Activated CD8-positive, alpha-beta memory T cell treated with anti-CD3 and anti-CD28 coated beads, Interleukin-2, amount 50 U/mL, for 24 hours (primary cell): ENCODE measurements around the gene MICA.
A peak's percentile ranks its signal among the peaks of the same experiment; 100 is the strongest.
"Not testable (repeated sequence)": the region's sequence is repeated elsewhere in the genome, so short reads cannot be mapped to it uniquely, and the experiment has no call there.

Experiments
- DNase-seq: peaks from one replicate; pipeline ENCODE4 v3.0.0-alpha.2; 2020; ENCODE audit errors: extremely low read depth

The MICA gene

DNA sequence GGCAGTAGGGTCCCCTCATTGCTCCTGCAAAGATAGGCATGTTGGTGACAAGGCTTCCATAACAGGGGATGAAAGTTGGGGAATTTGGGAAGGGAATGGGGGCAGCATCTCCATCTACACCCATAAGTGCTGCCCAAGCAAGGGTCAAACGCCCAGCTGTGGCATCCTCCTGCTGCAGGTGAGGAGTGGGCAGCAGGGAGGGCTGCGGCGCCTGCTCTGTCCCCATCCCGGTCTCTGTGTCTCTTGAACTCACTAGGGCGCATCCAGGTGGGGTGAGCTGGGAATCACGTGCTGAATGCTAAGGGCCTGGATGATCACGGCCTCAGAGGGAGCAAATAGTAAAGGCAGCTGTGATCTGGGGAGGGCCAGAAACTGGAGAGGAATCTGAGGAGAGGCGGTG is 9.1 kb downstream of the MICA start:
- no peak for DNase-seq

DNA sequence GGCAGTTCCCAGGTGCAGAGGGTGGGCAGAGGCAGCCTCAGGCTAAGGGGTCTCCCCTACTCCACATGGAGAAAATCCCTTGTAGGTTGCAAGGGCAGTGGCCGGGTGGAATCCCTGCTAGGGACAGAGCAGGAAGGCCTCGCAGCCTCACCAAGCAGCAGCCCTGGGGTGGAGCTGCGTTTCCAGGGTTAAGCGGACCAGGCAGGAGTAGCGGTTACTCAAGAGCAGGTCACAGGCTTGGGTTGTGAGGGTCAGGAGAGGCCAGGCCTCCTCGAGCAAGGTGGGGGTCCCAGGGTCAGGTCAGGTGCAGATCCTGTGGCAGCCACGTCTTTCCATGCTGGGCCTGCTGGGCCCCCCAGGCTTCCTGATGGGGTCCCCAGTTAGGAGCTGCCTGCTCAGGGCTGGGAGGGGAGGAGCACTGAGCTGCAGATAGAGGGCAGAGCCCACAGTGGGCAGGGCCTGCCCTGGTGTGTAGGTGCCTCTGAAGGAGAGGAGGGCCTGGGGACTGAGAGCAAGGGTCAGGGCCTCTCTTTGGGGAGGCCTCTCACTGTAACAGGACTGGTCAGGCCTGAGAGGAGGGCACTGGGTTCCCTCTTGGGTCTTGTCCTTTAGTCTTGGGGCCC is 10.9 kb downstream of the MICA start:
- not testable (repeated sequence) for DNase-seq

DNA sequence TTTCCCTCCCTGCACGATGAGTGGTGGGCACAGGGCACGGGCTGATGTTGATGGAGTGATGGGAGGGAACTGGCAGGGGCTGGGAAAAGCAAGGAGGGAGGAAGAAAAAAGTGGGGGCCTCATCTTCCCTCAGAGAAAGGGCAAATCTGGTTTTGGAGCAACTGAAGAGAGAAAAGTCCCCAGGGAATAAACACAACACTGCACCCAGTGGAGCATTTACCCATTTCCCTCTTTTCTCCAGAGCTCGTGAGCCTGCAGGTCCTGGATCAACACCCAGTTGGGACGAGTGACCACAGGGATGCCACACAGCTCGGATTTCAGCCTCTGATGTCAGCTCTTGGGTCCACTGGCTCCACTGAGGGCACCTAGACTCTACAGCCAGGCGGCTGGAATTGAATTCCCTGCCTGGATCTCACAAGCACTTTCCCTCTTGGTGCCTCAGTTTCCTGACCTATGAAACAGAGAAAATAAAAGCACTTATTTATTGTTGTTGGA is 11.4 kb downstream of the MICA start:
- no peak for DNase-seq

DNA sequence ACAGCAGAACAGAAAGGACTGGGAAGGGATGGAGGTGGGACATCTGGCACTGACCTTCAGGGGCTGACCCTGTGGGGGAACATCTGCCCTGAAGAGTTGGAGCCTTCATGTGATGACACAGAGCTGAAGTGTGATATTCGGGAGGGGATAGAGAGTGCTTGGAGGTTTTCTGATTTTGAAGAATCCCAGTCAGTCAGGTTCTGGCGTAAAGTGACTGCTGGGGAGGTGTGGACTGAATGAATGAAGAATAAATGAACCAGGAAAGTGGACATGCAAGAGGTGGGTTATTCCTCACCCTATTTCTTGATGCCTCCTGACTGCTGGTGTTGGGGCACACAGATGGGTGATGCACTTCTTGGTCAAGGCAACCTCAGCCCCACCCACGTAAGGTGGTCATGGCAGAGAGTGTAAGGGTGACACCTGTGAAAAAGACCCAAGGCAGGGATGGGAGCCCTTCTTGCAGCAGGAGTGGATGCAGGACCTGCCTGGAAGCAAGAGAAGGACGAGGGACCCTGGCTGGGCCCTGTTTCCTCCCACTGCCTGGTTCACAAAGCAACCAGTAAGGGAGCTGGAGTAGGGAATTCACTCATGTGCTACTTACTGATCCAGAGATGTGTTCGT is 13.1 kb downstream of the MICA start:
- no peak for DNase-seq

DNA sequence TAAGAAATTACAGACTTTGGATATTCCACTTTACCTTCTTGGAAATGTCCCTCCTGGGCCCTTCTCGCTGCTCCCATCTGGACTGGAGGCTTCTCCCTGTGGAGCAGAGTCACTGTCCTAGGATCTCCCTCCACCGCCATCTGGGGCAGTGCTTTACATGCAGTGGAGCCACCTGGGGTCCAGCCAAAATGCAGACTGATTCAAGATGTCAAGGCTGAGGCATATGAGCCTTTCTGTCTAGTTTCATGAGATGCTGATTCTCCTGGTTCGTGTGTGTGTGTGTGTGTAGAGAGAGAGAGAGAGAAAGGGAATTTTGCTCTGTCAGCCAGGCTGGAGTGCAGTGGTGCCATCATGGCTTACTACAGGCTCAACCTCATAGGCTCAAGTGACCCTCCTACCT is 14.9 kb downstream of the MICA start:
- DNase-seq, result no peak

DNA sequence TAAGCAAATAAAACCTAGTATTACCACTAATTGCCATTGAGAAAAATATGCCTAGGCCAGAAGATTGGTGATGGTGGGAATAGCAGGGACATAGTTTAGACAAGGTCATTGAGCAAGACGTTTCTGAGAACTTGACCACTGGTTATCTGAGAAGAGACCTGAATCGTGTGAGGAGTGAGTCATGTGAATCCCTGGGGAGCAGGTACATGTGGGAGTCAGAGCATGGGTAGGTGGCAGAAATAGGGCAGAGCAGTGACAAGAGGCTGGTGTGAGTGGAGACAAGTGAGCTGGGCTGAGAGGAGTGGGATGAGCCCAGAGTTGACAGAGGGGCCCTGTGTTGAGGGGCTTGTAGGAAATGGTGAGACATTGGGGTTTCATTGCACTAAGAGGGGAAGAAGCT is 16.4 kb downstream of the MICA start:
- DNase-seq, result no peak

DNA sequence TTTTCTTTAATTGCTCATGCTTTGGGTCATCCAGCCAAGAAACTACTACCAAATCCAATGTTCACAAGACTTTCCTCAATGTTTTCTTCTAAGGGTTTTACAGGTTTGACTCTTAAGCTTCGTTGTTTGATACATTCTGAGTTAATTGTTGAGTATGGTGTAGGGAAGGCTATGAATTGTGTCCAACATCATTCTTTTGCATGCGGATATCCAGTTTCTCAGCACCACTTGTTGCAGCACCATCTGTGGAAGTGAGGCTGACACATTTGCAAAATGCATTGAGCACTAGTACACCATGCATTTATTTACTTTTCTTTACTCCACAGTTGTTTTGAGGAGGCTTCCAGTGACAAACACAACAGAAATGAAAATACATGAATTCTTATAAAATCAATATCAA is 17.2 kb downstream of the MICA start:
- DNase-seq, result no peak

DNA sequence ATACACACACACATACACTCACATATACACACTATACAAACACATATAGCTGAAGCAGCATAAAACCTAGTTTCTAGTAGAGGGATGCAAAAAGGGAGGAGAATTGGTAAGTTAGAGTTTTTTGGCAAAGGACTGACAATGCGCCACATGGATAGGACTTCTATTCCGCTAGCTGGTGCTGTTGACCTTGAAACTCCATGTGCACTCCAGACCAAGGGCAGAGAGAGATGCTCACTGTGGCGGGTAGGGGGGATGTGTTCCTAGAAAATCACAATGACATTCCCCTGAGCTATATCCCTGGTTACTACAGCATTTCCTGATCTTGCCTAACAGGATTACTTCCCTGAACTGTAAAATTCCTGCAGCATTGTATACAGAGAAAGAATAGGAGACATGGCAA is 19.2 kb downstream of the MICA start:
- DNase-seq, result no peak

DNA sequence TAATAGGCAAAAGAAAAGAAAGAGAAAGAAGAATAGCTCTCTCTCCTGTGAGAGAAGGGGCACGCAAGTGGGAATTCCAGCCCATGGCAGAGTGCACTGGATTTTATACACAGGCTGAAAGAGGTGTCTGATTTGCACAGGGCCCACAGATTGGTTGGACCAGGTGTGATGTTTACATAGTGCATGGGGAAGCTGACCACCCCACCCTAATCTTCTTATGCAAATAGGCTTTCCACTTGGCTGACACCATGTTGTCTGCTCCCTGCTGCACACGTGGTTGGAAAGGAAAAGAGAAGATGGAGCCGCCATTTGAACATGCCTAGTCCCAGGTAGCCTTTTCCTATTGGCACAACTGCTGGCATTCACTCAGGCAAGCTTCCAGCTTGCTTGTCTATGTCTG is 20.2 kb downstream of the MICA start:
- DNase-seq, result no peak

DNA sequence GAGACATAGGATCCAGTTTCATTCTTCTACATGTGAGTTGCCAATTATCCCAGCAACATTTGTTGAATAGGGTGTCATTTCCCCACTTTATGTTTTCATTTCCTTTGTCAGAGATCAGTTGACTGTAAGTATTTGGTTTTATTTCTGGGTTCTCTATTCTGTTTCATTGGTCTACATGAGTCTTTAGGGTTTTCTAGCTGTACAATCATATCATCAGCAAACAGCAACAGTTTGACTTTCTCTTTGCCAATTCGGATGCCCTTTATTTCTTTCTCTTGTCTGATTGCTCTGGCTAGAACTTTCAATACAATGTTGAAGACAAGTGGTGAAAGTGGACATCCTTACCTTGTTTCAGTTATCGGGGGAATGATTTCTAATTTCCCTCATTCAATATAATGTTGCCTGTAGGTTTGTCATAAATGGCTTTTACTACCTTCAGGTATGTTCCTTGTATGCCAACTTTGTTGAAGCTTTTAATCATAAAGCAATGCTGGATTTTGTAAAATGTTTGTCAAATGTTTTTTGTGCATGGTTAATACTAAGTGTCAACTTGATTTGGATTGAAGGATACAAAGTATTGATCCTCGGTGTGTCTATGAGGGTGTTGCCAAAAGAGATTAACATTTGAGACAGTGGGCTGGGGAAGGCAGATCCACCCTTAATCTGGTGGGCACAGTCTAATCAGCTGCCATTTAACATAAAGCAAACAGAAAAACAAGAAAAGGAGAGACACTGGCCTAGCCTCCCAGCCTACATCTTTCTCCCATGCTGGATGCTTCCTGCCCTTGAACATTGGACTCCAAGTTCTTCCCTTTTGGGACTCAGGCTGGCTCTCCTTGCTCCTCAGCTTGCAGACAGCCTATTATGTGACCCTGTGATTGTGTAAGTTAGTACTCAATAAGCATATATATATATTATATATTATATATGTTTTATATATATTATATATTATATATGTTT is 23.3 kb downstream of the MICA start:
- no peak for DNase-seq

DNA sequence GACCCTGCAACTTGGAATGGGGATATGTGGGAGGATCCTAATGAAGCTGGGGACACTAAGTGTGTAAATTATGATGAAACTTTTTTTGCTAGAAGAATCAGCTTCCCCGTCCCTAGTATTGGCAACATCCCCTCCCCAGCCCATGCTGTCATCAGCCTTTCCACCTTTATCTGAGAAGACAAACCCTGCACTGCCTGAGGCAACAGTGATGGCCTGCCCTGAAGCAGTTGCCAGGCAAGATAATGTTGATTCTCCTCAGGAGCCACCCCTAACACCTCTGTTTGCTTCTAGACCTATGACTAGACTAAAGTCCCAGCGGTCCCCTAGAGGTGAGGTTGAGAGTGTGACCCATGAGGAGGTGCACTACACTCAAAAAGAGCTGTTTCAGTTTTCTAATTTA is 27.1 kb downstream of the MICA start:
- no peak for DNase-seq

DNA sequence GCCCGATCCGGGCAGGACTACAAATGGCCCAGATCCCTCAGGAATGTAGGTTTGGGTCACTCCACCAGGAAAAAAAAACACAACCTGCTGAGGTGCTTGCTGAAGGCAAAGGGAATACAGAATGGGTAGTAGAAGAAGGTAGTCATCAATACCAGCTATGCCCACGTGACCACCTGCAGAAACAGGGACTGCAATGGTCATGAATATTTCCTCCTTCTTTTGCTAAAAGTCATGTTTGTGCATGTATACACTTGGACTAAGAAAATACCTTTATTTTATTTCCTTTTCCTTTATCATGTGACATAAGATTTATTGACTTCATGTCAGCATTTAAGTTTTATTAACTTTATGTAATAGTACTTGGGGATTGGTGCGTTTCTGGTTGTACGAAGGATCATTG is 31.7 kb downstream of the MICA start:
- DNase-seq, result not testable (repeated sequence)

DNA sequence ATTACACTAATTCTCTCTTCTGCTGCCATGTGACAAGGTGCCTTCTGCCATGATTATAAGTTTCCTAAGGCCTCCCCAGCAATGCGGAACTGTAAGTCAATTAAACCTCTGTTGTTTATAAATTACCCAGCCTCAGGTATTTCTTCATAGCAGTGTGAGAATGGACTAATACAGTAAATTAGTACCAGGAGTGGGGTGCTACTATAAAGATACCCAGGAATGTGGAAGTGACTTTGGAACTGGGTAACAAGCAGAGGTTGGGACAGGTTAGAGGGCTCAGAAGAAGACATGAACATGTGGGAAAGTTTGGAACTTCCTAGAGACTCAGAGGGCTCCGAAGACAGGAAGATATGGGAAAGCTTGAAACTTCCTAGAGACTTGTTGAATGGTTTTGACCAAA is 34.8 kb downstream of the MICA start:
- no peak for DNase-seq

DNA sequence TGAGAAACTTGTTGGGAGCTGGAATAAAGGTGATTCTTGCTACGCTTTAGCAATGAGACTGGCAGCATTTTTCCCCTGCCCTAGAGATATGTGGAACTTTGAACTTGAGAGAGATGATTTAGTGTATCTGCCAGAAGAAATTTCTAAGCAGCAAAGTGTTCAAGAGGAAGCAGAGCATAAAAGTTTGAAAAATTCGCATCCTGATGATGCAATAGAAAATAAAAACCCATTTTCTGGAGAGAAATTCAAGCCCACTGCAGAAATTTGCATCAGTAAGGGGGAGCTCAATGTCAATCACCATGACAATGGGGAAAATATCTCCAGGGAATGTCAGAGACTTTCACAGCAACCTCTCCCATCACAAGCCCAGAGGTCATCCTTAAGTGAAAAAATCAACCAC is 35.3 kb downstream of the MICA start:
- no peak for DNase-seq

DNA sequence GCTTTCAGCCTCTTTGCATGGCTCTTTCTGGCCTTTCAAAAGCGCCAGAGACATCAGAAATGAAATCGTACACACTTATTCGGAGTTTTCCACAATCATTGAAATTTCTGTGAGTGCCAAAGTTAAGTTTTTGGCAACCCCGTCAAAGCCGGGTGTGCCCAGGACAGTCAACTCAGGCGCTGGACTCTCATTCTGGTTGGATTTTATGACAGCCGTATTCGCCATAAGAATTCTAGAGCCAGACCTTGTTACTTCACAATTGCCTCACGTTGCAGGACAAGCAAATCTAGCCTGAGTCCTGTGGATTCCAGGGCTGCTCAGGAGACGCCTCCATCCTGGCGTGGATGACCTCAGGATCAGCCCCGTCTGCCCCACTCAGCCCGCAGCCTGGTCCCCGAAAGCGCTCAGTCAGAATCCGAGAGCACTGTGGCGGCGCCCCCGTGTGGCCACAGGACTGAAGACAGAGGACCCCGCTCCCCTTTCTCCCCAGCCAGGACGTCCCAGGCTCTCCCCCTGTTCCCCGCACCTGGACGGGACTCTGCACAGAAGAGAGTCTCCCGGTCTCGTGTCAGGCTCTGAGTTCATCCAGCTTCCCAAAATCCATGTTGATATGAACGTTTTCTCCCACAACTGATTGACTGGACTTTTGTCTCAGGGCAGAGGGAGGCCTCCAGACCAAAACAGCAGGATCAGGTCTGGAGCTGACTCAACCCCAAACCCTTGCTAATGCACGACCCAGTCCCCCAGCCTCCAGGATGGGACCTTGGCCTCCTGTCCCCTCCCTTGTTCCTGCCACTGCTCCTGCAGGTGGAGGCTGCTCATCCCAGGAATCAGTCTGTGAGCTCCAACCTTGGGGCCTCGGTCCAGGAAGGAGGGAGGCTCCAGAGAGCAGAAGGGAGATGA is 38.2 kb downstream of the MICA start:
- peak; percentile 53 for DNase-seq

DNA sequence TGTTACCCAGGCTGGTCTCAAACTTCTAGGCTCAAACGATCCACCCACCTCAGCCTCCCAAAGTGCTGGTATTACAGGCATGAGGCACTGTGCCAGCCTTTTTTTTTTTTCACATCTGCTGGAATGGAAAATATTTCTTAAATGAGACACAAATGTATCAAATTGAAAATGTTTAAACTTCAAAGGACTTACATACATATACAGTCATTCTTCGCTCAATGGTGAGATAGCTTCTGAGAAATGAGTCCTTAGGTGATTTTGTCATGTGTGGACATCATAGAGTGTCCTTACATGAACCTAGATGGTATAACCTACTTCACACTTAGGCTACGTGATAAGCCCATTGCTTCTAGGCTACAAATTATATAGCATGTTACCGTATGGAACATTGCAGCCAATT is 43.1 kb downstream of the MICA start:
- DNase-seq, result no peak

DNA sequence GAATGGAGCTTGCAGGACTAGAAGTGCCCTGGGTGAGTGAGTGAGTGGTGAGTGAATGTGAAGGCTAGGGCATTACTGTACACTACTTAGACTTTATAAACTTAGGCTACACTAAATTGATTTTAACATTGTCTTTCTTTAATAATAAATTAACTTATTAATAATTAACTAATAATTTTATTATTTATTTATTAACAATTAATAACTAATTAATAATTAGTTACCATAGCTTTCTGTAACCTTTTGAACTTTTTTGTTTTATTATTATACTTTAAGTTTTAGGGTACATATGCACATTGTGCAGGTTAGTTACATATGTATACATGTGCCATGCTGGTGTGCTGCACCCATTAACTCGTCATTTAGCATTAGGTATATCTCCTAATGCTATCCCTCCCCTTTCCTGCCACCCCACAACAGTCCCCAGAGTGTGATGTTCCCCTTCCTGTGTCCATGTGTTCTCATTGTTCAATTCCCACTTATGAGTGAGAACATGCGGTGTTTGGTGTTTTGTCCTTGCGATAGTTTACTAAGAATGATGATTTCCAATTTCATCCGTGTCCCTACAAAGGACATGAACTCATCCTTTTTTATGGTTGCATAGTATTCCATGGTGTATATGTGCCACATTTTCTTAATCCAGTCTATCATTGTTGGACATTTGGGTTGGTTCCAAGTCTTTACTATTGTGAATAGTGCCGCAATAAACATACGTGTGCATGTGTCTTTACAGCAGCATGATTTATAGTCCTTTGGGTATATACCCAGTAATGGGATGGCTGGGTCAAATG is 43.8 kb downstream of the MICA start:
- DNase-seq, result not testable (repeated sequence)

DNA sequence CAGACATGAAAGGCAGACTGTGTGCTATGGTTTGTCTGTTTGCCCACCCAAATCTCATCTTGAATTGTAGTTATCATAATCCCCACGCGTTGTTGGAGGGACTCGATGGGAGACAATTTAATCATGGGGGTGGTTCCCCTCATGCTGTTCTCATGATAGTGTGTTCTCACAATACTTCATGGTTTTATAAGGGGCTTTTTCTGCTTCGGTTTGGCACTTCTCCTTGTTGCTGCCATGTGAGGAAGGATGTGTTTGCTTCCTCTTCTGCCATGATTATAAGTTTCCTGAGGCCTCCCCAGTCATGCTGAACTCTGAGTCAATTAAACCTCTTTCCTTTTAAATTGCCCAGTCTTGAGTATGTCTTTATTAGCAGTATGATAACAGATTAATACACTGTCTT is 47.4 kb downstream of the MICA start:
- DNase-seq, result no peak

DNA sequence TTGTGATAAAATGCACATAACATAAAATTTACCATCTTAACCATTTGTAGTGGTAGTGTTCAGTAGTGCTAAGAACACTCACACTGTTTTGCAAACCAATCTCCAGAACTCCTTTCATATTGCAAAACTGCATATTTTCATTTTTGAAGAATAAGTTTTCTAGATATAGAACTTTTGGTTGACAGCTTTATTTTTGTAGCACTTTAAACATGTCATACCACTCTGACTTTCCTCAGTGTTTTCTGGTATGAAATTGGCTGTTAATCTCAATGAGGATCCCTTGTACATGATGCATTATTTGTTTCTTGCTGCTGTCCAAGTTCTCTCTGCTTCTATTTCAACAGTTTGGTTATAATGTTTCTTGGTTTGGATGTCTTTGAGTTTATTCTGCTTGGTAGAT is 49.5 kb downstream of the MICA start:
- no peak for DNase-seq

DNA sequence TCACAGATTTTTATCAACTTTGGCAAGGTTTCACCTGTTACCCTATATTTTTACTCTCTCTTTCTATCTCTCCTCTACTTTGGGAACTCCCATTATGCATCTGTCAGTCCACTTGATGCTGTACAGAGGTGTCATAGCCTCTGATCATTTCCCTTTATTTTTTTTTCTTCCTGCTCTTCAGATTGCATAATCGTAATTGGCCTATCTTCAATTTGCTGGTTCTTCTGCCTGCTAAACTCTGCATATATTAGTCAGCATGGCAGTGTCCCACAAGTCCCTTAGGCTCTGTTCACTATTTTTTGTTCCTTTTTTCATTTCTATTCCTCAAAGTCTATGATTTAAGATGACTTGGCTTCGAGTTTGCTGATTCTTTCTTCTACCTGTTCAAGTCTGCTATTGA is 49.9 kb downstream of the MICA start:
- DNase-seq, result no peak

DNA sequence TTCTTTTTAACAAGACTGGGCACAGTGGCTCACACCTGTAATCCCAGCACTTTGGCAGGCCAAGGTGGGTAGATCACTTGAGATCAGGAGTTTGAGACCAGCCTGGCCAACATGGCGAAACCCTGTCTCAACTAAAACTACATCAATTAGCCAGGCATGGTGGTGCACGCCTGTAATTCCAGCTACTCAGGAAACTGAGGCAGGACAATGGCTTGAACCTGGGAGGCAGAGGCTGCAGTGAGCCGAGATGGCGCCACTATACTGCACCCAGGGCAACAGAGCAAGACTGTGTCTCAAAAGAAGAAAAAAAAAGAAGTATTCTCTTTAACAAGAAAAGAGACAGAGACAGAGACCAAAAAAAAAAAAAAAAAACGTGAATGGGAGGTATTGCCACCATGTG is 56.5 kb downstream of the MICA start:
- DNase-seq, result not testable (repeated sequence)
